Lower lobe of right lung (tissue), 2 donors: Measurements from ENCODE around the gene SND1. TPM values are rescaled to one million over a fixed set of nuclear protein-coding genes. Genes with fewer than 3 reads are reported as not detected.
A peak's percentile ranks its signal among the peaks of the same experiment; 100 is the strongest.

Source experiments
- ATAC-seq, 2 donors: fragments of 200-7000 bp; cut with Tn5 transposase; one replicate each; pipeline ENCODE4 v1.9.1; 2020 to 2022; ENCODE audit warnings: mild to moderate bottlenecking in 2 of 2, moderate library complexity in 2 of 2
- DNase-seq: peaks from one replicate; pipeline ENCODE4 v3.0.0-alpha.2; 2020
- H3K27ac ChIP-seq: fragments of 200-600 bp; one replicate; pipeline ENCODE4 v1.8.0; 2022
- H3K27me3 ChIP-seq: fragments of 200-600 bp; one replicate; pipeline ENCODE4 v1.8.0; 2022; ENCODE audit warnings: low read depth
- H3K36me3 ChIP-seq: fragments of 200-600 bp; one replicate; pipeline ENCODE4 v1.8.0; 2022; ENCODE audit warnings: mild to moderate bottlenecking
- H3K4me1 ChIP-seq: fragments of 200-600 bp; one replicate; pipeline ENCODE4 v1.8.0; 2022
- H3K4me3 ChIP-seq: fragments of 200-600 bp; one replicate; pipeline ENCODE4 v1.8.0; 2022; ENCODE audit warnings: mild to moderate bottlenecking
- H3K9me3 ChIP-seq: fragments of 200-600 bp; one replicate; pipeline ENCODE4 v1.8.0; 2022
- intact Hi-C: fragments of 100-400 bp; cut with DNase I; formaldehyde crosslinking; loops from one replicate; pipeline ENCODE4 v1.11.0; 2022
- total RNA-seq: library from RNA; stranded (reverse); fragmentation: NEBNext Ultra II Directional; extraction: Animal tissue kit (Norgen Biotek cat#: 25700); gene quantifications from one replicate; pipeline ENCODE4 v1.2.1, GENCODE V29; 2021
- TF ChIP-seq, protein P1 (sequence below): fragments of 200-600 bp; IDR thresholded peaks from one replicate; pipeline ENCODE4 v1.8.0; 2022; ENCODE audit warnings: antibody characterized with exemption, mild to moderate bottlenecking
- donor health status: DM: no; HTN: yes; CAD: no; lungs with severe emphysema.

The SND1 gene
- total RNA-seq, 1 donor from 2014 or later, result 142 TPM

DNA sequence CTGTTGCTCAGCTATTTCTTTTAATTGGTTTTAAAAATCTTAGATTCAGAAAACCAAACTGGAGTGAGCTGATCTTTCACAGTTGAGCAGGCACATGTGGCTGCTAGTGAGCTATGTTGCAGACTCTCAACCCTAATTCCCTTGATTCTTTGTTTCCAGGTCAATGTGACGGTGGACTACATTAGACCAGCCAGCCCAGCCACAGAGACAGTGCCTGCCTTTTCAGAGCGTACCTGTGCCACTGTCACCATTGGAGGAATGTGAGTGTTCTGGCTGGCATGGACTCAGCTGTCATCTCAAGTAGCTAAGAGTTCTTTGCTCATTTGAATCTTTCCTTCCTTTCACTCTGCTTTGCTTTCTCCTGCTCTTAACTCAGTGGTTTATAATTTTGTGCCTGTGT is 192.2 kb downstream of the SND1 start:
- TF ChIP-seq, protein P1, sequence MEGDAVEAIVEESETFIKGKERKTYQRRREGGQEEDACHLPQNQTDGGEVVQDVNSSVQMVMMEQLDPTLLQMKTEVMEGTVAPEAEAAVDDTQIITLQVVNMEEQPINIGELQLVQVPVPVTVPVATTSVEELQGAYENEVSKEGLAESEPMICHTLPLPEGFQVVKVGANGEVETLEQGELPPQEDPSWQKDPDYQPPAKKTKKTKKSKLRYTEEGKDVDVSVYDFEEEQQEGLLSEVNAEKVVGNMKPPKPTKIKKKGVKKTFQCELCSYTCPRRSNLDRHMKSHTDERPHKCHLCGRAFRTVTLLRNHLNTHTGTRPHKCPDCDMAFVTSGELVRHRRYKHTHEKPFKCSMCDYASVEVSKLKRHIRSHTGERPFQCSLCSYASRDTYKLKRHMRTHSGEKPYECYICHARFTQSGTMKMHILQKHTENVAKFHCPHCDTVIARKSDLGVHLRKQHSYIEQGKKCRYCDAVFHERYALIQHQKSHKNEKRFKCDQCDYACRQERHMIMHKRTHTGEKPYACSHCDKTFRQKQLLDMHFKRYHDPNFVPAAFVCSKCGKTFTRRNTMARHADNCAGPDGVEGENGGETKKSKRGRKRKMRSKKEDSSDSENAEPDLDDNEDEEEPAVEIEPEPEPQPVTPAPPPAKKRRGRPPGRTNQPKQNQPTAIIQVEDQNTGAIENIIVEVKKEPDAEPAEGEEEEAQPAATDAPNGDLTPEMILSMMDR, result no peak
- Histone ChIP-seq H3K27me3 (no peaks in the 10 kb centered on the region), H3K4me1 (peaks cover 31% of the 10 kb centered on the region), H3K36me3 (peaks cover under 1% of the 10 kb centered on the region), H3K9me3 (no peaks in the 10 kb centered on the region), H3K27ac (no peak overlapping the region), H3K4me3 (no peak overlapping the region)
- DNase-seq, result no peak
- intact Hi-C loops, result no loop called here
- ATAC-seq, result peak; percentile 51 to 57

DNA sequence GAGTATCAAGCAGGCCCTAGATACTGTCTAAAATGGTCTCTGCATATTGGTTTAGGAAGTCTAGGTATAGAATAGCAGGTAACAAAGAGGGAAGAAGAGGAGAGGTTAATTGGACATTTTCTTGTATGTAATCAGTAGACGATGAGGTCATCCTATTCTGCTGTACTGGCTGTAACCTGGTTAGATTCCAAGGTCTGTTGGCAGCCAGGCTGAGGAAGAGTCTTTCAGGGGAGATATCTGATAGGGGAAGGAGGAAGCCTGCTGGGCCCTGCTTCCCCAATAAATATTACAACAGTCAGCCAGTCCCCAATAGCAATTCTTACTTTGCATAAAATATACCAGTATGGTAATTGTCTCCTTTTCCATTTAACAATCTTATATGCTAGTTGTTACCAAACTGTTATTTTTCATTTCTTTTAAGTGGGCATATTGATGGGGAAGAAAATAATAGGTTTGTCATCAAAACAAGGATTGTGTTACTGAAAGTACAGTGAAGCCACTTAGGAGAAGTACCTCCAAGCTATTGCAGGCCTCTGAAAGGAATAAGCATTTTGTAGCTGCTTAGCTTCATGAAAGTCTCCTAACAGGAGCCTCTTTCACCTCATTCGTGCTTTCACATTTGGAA is 192.8 kb downstream of the SND1 start:
- H3K27ac ChIP-seq, result no peak overlapping the region
- TF ChIP-seq, protein P1, result no peak
- H3K4me1 ChIP-seq, result peaks cover 31% of the 10 kb centered on the region
- ATAC-seq, result peak; percentile 69 to 82
- intact Hi-C loops, result no loop called here
- DNase-seq, result no peak
- no peaks in the 10 kb centered on the region for H3K27me3 ChIP-seq
- peaks cover 7% of the 10 kb centered on the region for H3K36me3 ChIP-seq
- H3K9me3 ChIP-seq, result no peaks in the 10 kb centered on the region
- no peak overlapping the region for H3K4me3 ChIP-seq

GRCh38 chr7:127845522-127846214 is 193.7 kb downstream of the SND1 start:
- Histone ChIP-seq H3K27me3 (no peaks in the 10 kb centered on the region), H3K4me1 (peaks cover 34% of the 10 kb centered on the region), H3K36me3 (peaks cover 8% of the 10 kb centered on the region), H3K4me3 (no peak overlapping the region), H3K9me3 (no peaks in the 10 kb centered on the region), H3K27ac (no peak overlapping the region)
- TF ChIP-seq, protein P1, result no peak
- DNase-seq (no peak), ATAC-seq (peak in 1 of 2 donors; percentile 70)
- intact Hi-C loops, result no loop called here

DNA sequence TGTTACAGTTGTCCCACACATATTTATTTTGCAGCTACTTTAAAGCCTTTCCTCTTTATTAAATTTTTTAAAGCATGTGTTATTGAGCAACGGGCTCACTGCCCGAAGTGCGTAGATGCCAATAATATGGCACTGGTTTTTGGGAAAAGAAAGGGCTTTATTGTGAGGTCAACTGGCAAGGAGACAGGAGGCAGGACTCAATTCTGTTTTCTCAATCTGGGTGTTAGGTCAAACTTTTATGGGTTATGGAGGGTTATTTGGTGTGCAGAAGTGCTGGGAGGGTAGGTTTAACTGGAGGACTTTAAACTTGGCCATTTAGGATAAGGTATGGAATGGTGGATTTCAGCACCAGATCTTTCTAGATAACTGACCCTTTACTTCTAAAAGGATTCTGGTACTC is 195.6 kb downstream of the SND1 start:
- Histone ChIP-seq H3K4me1 (peaks cover 38% of the 10 kb centered on the region), H3K36me3 (peaks cover 8% of the 10 kb centered on the region), H3K27ac (no peak overlapping the region), H3K9me3 (no peaks in the 10 kb centered on the region), H3K27me3 (no peaks in the 10 kb centered on the region), H3K4me3 (no peak overlapping the region)
- ATAC-seq, result no peak
- intact Hi-C loops, result no loop called here
- TF ChIP-seq, protein P1, result no peak
- DNase-seq, result no peak

- no peak for ATAC-seq
- no peak for DNase-seq
- H3K36me3 ChIP-seq, result peaks cover 8% of the 10 kb centered on the region
- intact Hi-C loops, result no loop called here
- TF ChIP-seq, protein P1, result no peak
- H3K4me3 ChIP-seq, result no peak overlapping the region
- H3K4me1 ChIP-seq, result peaks cover 38% of the 10 kb centered on the region
- H3K9me3 ChIP-seq, result no peaks in the 10 kb centered on the region
- no peaks in the 10 kb centered on the region for H3K27me3 ChIP-seq
- H3K27ac ChIP-seq, result no peak overlapping the region
These were observed 196.2 kb downstream of the SND1 start for GRCh38 chr7:127848241-127848640.
